Measurements from ENCODE around the gene FAM163B. TPM values are rescaled to one million over a fixed set of nuclear protein-coding genes. Genes with fewer than 3 reads are reported as not detected.
A peak's percentile ranks its signal among the peaks of the same experiment; 100 is the strongest.

FAM163B gene
- 0.25 TPM for polyA plus RNA-seq (2013, experiment 1 of 2)
- polyA plus RNA-seq (2013, experiment 2 of 2) = 0.95 TPM

- Histone ChIP-seq H3K36me3 (ENCODE audit: insufficient read depth, low read length) (no peaks in the 10 kb centered on the region), H3K4me1 (ENCODE audit: insufficient read depth, low read length) (no peaks in the 10 kb centered on the region), H3K27ac (ENCODE audit: low read depth, low read length) (no peak within 1 kb of the TSS), H3K27me3 (ENCODE audit: insufficient read depth, low read length) (peaks cover 40% of the 10 kb centered on the region), H3K9ac (ENCODE audit: low read depth, low read length) (peak within 1 kb of the TSS; percentile 49; the same call in 1 of the 2 replicates), H3K4me3 (ENCODE audit: low read length) (peak within 1 kb of the TSS; percentile 55), H3K9me3 (ENCODE audit: insufficient read depth, low read depth, low read length) (no peaks in the 10 kb centered on the region)
- WGBS = 10% methylated on average over 61 of the region's 61 CpGs
Measured at GRCh38 chr9:133609311-133610098, at the start of gene FAM163B. Gene FAM163B, minus strand, starts transcription at chr9:133609389. Its CDS starts 29,166 bp downstream, at chr9:133580223.

- Histone ChIP-seq H3K36me3 (ENCODE audit: insufficient read depth, low read length) (no peaks in the 10 kb centered on the region), H3K27ac (ENCODE audit: low read depth, low read length) (no peak overlapping the region), H3K9me3 (ENCODE audit: insufficient read depth, low read depth, low read length) (no peaks in the 10 kb centered on the region), H3K9ac (ENCODE audit: low read depth, low read length) (no peak overlapping the region), H3K27me3 (ENCODE audit: insufficient read depth, low read length) (peaks cover 27% of the 10 kb centered on the region), H3K4me1 (ENCODE audit: insufficient read depth, low read length) (peaks cover 7% of the 10 kb centered on the region; the same call in 1 of the 2 replicates), H3K4me3 (ENCODE audit: low read length) (no peak overlapping the region)
- 90% methylated on average over 13 of the region's 13 CpGs for WGBS
Measured at GRCh38 chr9:133657120-133657661, 48.0 kb upstream of the FAM163B start.

GRCh38 chr9:133656211-133657119 is 47.3 kb upstream of the FAM163B start:
- H3K9ac ChIP-seq (ENCODE audit: low read depth, low read length) = no peak overlapping the region
- peaks cover 27% of the 10 kb centered on the region for H3K27me3 ChIP-seq (ENCODE audit: insufficient read depth, low read length)
- WGBS = 89% methylated on average over 36 of the region's 36 CpGs
- H3K9me3 ChIP-seq (ENCODE audit: insufficient read depth, low read depth, low read length) = no peaks in the 10 kb centered on the region
- H3K4me3 ChIP-seq (ENCODE audit: low read length) = no peak overlapping the region
- H3K27ac ChIP-seq (ENCODE audit: low read depth, low read length) = no peak overlapping the region
- H3K36me3 ChIP-seq (ENCODE audit: insufficient read depth, low read length) = no peaks in the 10 kb centered on the region
- H3K4me1 ChIP-seq (ENCODE audit: insufficient read depth, low read length) = peaks cover 7% of the 10 kb centered on the region; the same call in 1 of the 2 replicates

GRCh38 chr9:133655701-133656100 is 46.5 kb upstream of the FAM163B start:
- WGBS = 85% methylated on average over 14 of the region's 14 CpGs
- H3K27ac ChIP-seq (ENCODE audit: low read depth, low read length) = no peak overlapping the region
- no peak overlapping the region for H3K9ac ChIP-seq (ENCODE audit: low read depth, low read length)
- H3K4me1 ChIP-seq (ENCODE audit: insufficient read depth, low read length) = peaks cover 7% of the 10 kb centered on the region; the same call in 1 of the 2 replicates
- H3K27me3 ChIP-seq (ENCODE audit: insufficient read depth, low read length) = peaks cover 27% of the 10 kb centered on the region
- H3K9me3 ChIP-seq (ENCODE audit: insufficient read depth, low read depth, low read length) = no peaks in the 10 kb centered on the region
- H3K36me3 ChIP-seq (ENCODE audit: insufficient read depth, low read length) = no peaks in the 10 kb centered on the region
- H3K4me3 ChIP-seq (ENCODE audit: low read length) = no peak overlapping the region

- Histone ChIP-seq H3K9ac (ENCODE audit: low read depth, low read length) (no peak overlapping the region), H3K4me3 (ENCODE audit: low read length) (no peak overlapping the region), H3K36me3 (ENCODE audit: insufficient read depth, low read length) (no peaks in the 10 kb centered on the region), H3K27me3 (ENCODE audit: insufficient read depth, low read length) (peaks cover 21% of the 10 kb centered on the region), H3K9me3 (ENCODE audit: insufficient read depth, low read depth, low read length) (no peaks in the 10 kb centered on the region), H3K4me1 (ENCODE audit: insufficient read depth, low read length) (peaks cover 7% of the 10 kb centered on the region; the same call in 1 of the 2 replicates), H3K27ac (ENCODE audit: low read depth, low read length) (no peak overlapping the region)
- 79% methylated on average over 38 of the region's 38 CpGs for WGBS
Measured at GRCh38 chr9:133654736-133655657, 45.8 kb upstream of the FAM163B start.

- Histone ChIP-seq H3K27me3 (ENCODE audit: insufficient read depth, low read length) (peaks cover 8% of the 10 kb centered on the region), H3K27ac (ENCODE audit: low read depth, low read length) (no peak overlapping the region), H3K9me3 (ENCODE audit: insufficient read depth, low read depth, low read length) (no peaks in the 10 kb centered on the region), H3K4me3 (ENCODE audit: low read length) (no peak overlapping the region), H3K36me3 (ENCODE audit: insufficient read depth, low read length) (no peaks in the 10 kb centered on the region), H3K9ac (ENCODE audit: low read depth, low read length) (no peak overlapping the region), H3K4me1 (ENCODE audit: insufficient read depth, low read length) (no peaks in the 10 kb centered on the region)
- 83% methylated on average over 9 of the region's 9 CpGs for WGBS
Measured at GRCh38 chr9:133653638-133654037, 44.4 kb upstream of the FAM163B start.

- H3K27ac ChIP-seq (ENCODE audit: low read depth, low read length) = no peak overlapping the region
- H3K4me1 ChIP-seq (ENCODE audit: insufficient read depth, low read length) = no peaks in the 10 kb centered on the region
- WGBS = 90% methylated on average over 12 of the region's 12 CpGs
Measured at GRCh38 chr9:133650026-133650425, 40.8 kb upstream of the FAM163B start.

GRCh38 chr9:133649194-133649593 is 40.0 kb upstream of the FAM163B start:
- no peaks in the 10 kb centered on the region for H3K9me3 ChIP-seq (ENCODE audit: insufficient read depth, low read depth, low read length)
- H3K27me3 ChIP-seq (ENCODE audit: insufficient read depth, low read length) = no peaks in the 10 kb centered on the region; the same call in 1 of the 2 replicates
- H3K4me3 ChIP-seq (ENCODE audit: low read length) = no peak overlapping the region
- no peak overlapping the region for H3K27ac ChIP-seq (ENCODE audit: low read depth, low read length)
- H3K9ac ChIP-seq (ENCODE audit: low read depth, low read length) = no peak overlapping the region
- no peaks in the 10 kb centered on the region for H3K36me3 ChIP-seq (ENCODE audit: insufficient read depth, low read length)
- H3K4me1 ChIP-seq (ENCODE audit: insufficient read depth, low read length) = no peaks in the 10 kb centered on the region
- 91% methylated on average over 7 of the region's 7 CpGs for WGBS

More at GRCh38 chr9:133650026-133650425, 40.8 kb upstream of the FAM163B start:
- Histone ChIP-seq H3K9me3 (ENCODE audit: insufficient read depth, low read depth, low read length) (no peaks in the 10 kb centered on the region), H3K9ac (ENCODE audit: low read depth, low read length) (no peak overlapping the region), H3K36me3 (ENCODE audit: insufficient read depth, low read length) (no peaks in the 10 kb centered on the region), H3K4me3 (ENCODE audit: low read length) (no peak overlapping the region), H3K27me3 (ENCODE audit: insufficient read depth, low read length) (no peaks in the 10 kb centered on the region; the same call in 1 of the 2 replicates)

GRCh38 chr9:133647765-133648469 is 38.7 kb upstream of the FAM163B start:
- H3K27me3 ChIP-seq (ENCODE audit: insufficient read depth, low read length) = no peaks in the 10 kb centered on the region; the same call in 1 of the 2 replicates
- H3K9me3 ChIP-seq (ENCODE audit: insufficient read depth, low read depth, low read length) = no peaks in the 10 kb centered on the region
- no peak overlapping the region for H3K4me3 ChIP-seq (ENCODE audit: low read length)
- H3K4me1 ChIP-seq (ENCODE audit: insufficient read depth, low read length) = no peaks in the 10 kb centered on the region
- H3K27ac ChIP-seq (ENCODE audit: low read depth, low read length) = no peak overlapping the region
- H3K9ac ChIP-seq (ENCODE audit: low read depth, low read length) = no peak overlapping the region
- no peaks in the 10 kb centered on the region for H3K36me3 ChIP-seq (ENCODE audit: insufficient read depth, low read length)
- 90% methylated on average over 24 of the region's 25 CpGs for WGBS

- no peaks in the 10 kb centered on the region; the same call in 1 of the 2 replicates for H3K27me3 ChIP-seq (ENCODE audit: insufficient read depth, low read length)
- no peaks in the 10 kb centered on the region for H3K36me3 ChIP-seq (ENCODE audit: insufficient read depth, low read length)
- WGBS = 90% methylated on average over 7 of the region's 7 CpGs
- no peaks in the 10 kb centered on the region for H3K4me1 ChIP-seq (ENCODE audit: insufficient read depth, low read length)
- no peak overlapping the region for H3K27ac ChIP-seq (ENCODE audit: low read depth, low read length)
- no peaks in the 10 kb centered on the region for H3K9me3 ChIP-seq (ENCODE audit: insufficient read depth, low read depth, low read length)
- H3K4me3 ChIP-seq (ENCODE audit: low read length) = no peak overlapping the region
- H3K9ac ChIP-seq (ENCODE audit: low read depth, low read length) = no peak overlapping the region
Measured at GRCh38 chr9:133647148-133647547, 38.0 kb upstream of the FAM163B start.
